ENCODE results near the gene SPEN.

SPEN gene

GRCh38 chr1:15946571-15947381 is 99.3 kb downstream of the SPEN start:
- DNase-seq (ENCODE audit: low read depth in 4 of 4, low spot score in 1 of 4): no peak

GRCh38 chr1:15947382-15948090 is 100.0 kb downstream of the SPEN start:
- no peak for DNase-seq (ENCODE audit: low read depth in 4 of 4, low spot score in 1 of 4)

GRCh38 chr1:15948091-15948591 is 100.6 kb downstream of the SPEN start:
- DNase-seq (ENCODE audit: low read depth in 4 of 4, low spot score in 1 of 4): no peak

DNA sequence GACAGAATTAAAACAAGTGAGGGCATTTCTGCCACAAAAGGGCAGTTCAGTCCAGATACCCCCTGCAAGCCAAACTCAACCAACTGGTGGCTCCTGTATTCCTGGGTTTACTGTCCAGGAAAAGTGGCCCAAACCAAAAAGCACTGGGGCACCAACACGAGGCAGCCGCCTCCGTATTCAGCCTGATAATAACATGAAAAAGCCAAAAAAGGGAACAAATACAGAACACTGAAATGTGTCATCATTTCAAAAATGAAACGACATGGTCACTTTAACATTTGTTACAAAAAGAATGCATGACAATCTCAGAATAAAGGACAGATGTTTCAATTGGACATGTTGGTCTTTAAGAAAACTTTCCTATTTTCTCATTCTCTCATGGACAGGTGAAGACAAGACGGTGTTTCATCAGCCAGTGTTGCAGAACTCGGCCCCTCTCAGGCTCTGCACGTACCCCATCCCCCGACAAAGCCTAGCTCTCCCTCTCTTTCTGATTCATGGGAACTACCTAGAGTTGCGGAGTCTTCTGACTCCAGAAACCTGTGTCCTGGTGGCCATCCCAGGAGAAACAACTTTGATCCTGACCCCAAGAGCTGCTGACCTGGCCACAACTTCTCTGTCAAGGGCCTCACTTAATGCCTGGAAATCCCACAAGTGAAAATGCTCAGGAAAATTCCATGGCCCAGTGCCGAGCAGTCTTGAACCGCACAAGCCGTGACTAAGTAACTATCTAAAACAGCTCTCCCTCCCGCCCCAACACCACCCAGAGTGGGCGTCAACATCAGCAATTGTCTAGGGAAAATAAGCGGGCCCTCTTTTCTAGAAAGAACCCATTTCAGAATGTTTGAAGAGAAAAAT is 101.3 kb downstream of the SPEN start:
- no peak for DNase-seq (ENCODE audit: low read depth in 4 of 4, low spot score in 1 of 4)

GRCh38 chr1:15949453-15950245 is 102.1 kb downstream of the SPEN start:
- DNase-seq (ENCODE audit: low read depth in 4 of 4, low spot score in 1 of 4): peak; percentile 63 to 87 (median 68)

DNA sequence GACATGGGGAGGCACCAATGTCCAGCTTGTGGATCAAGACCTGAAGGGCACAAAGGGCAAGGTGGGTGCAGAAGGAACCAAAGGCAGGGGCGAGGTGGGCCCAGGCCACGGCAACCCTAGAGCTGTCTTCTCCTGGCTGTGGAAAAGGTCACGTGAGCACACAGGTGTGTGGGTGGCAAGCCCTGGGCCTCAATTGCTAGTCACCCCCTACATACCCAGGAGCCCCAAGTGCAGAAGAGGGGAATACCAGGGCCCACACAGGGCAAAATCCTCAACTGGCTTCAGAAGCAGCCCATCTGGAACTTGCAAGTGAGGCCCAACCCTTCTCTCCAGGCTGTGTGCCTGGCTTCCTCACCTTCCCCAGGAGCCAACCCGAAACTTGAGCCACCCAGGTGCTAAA is 102.8 kb downstream of the SPEN start:
- peak in 1 of 4 experiments; percentile 51 for DNase-seq (ENCODE audit: low read depth in 4 of 4, low spot score in 1 of 4)

DNA sequence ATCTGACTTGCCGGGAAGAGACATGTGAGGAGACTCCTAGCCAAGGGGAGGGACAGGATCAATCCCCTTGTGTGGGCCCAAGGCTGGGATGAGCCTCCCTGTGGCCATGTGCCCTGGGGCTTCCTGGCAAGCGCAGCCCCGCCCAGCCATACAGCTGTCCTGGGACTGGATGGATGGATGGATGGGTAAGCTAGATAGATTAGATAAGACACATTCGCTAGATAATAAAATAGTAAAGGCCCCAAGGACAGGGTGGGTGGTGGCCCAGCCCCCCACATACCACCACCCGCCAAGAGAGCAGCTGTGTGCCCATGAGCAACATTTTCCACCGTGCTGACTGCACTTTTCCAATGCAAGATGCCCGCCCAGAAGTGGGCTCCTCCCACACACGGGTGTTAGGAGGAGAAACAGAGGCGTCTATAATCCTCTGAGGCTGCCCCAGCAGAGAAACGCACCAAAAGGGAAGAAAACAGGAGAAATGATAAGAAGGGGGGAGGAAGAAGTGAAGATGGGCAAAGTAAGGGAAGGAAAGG is 103.3 kb downstream of the SPEN start:
- DNase-seq (ENCODE audit: low read depth in 4 of 4, low spot score in 1 of 4): peak; percentile 53 to 83 (median 70)

DNA sequence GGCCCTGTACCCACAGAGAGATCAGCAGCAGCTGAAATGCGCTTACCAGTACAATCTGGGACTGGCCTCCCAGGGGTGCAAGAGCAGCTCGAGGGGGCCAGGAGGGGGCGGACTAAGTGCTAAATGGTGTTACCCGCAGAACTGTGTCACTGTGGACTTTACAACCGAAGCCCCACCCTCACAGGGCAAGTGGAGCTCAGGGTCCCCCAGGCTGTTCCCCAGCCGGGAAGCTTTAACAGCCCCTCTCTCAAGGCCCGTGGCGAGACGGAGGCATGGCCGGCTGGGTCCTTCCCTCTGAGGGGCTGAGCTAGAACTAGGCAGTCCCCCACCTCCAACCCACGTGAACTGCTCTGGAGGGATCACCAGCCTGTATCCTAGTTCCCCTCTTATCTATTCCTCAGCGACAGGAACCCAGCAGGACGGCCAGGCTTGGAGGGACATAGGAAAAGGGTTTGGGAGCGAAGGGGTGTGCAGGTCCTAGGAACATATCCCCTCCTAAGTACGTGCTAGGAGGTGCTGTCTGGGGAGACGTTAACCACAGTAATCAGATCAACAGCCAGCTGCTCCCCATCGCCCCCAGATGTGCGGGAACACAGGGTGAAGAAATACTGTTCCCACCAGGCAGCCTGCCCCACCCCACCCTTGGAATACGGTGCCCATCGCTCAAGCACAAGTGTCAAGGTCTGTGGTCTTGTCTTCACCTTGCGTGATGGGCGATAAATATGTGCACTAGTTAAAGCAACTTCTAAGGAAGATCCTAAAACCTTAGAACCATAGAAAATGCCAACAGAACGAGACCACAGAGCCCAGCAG is 104.0 kb downstream of the SPEN start:
- no peak for DNase-seq (ENCODE audit: low read depth in 4 of 4, low spot score in 1 of 4)

GRCh38 chr1:15952317-15953258 is 105.1 kb downstream of the SPEN start:
- DNase-seq (ENCODE audit: low read depth in 4 of 4, low spot score in 1 of 4): no peak

DNA sequence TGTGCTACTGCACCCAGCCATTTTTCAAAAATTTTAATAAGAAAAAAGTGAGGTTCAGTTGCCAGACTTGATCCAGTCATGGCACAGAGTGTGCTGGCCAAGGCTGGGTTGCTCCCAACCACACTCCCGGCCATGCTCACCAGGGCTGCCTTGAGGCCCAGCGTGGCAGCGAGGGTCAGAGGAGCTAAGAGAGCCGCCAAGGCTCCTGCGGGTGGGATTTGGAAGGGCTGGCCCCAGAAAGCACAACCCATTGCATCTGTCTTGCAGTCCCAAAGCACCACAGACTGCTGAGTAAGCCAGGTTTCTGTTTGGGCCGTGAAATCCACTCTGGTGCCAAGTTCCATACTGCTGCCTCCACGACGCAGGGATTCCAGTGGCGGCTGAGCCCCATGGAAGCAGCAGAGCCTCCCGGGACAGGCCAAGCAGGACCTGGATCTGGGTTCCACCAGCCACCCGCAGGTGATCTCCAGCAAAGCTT is 105.8 kb downstream of the SPEN start:
- DNase-seq (ENCODE audit: low read depth in 4 of 4, low spot score in 1 of 4): no peak

- DNase-seq (ENCODE audit: low read depth in 4 of 4, low spot score in 1 of 4): no peak
Observed at GRCh38 chr1:15953791-15954241, 106.3 kb downstream of the SPEN start.

DNA sequence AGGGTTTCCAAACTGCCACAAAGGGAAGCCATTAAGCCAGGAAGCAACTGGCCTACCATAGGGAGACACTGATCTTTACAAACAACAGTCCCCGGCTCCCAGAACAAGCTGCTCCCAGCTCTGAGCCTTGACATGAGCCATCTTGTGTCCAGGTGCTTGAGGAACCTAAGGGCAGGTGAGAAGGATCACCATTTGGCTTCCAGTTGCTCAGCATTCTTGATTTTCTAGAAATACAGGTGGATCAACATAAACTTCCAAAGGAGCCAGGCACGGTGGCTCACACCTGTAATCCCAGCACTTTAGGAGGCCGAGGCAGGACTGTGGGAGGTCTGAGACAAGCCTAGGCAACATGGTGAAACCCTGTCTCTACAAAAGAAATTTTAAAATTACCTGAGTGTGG is 106.8 kb downstream of the SPEN start:
- no peak for DNase-seq (ENCODE audit: low read depth in 4 of 4, low spot score in 1 of 4)

GRCh38 chr1:15955552-15955951 is 108.0 kb downstream of the SPEN start:
- DNase-seq (ENCODE audit: low read depth in 4 of 4, low spot score in 1 of 4): no peak

- no peak for DNase-seq (ENCODE audit: low read depth in 4 of 4, low spot score in 1 of 4)
Observed at GRCh38 chr1:15956150-15956549, 108.6 kb downstream of the SPEN start.

DNA sequence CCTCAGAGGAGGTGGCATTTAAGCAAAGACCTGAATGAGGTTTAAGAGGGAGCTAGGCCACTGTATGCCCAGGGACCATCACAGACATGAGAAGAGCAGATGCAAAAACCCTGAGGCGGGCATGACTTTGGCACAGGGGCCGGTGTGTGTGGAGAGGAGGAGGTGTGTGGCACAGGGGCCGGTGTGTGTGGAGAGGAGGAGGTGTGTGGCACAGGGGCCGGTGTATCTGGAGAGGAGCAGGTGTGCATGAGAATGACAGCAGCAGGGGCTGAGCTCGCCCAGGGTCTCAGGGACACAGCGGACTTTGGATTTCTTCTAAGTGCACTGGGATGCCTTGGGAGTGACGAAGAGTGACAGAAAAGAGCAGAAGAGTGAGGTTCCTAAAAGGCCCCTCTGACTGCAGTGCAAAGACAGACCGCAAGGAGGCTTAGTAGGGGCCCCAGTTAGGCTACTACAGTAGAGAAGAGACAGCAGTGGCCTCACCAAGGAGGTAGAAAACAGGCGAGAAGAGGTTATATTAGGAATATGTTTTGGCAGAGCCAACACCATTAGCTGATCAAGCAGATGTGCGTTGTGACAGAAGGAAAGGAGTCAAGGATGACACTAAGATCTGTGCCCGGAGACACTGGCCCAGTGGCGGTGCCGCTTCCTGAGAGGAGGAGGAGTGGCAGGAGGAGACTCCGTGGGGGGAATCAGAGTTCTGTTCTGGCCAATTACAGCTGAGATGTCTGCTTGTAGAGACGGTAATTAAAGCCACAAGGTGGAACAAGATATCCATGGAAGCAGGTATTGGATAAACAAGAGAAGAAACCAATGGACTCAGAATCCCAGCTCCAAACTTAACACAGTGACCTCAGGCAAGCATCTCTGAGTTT is 110.0 kb downstream of the SPEN start:
- no peak for DNase-seq (ENCODE audit: low read depth in 4 of 4, low spot score in 1 of 4)

DNA sequence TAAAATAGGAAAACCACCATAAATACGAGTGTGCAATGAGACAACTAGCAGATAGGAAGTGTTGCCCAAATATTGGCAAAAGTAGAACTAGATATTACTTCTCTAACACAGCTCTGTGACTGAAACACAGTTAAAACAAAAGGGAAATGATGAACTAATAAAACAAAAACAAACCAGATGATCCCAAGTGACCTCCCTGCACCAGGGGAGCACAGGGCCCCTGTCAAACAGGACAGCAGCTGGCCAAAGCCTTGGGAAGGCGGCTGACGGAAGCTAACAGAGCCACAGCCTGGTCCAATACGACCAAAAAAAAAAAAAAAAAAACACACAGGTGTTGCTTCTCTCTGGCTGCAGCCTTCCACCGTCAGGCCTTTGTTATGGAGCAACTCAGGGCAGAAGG is 110.6 kb downstream of the SPEN start:
- DNase-seq (ENCODE audit: low read depth in 4 of 4, low spot score in 1 of 4): no peak

- DNase-seq (ENCODE audit: low read depth in 4 of 4, low spot score in 1 of 4): no peak
Observed at GRCh38 chr1:15958793-15959192, 111.3 kb downstream of the SPEN start.
